CD14-positive monocyte (primary cell): ENCODE measurements around the gene SLC43A3. TPM values are rescaled to one million over a fixed set of nuclear protein-coding genes. Genes with fewer than 3 reads are reported as not detected.

ENCODE experiments used
- DNase-seq, 3 donors: peaks; one replicate each; pipeline ENCODE4 v3.0.0-alpha.2; 2011 to 2022
- H2AFZ ChIP-seq: 2 replicates; pipeline ENCODE4 v1.6.0; 2012; ENCODE audit warnings: mild to moderate bottlenecking, low read depth, low read length, inconsistent platforms; ENCODE audit not compliant: insufficient read depth, poor library complexity, severe bottlenecking
- H3K27ac ChIP-seq, 2 donors: 1 replicate in 1 of 2; 2 replicates in 1 of 2; pipeline ENCODE4 v1.5.1; 2012 to 2013; ENCODE audit warnings: low read length in 2 of 2, control low read depth in 1 of 2, inconsistent platforms in 1 of 2, low read depth in 1 of 2, mild to moderate bottlenecking in 1 of 2
- H3K27me3 ChIP-seq, 2 donors: one replicate each; pipeline versions ENCODE4 v1.6.0 to v1.6.1; 2011 to 2013; ENCODE audit warnings: low read length in 2 of 2; ENCODE audit not compliant: control insufficient read depth in 2 of 2, insufficient read depth in 2 of 2
- H3K36me3 ChIP-seq, 2 donors: replicated peaks in 1 of 2; 1 replicate in 1 of 2; 2 replicates in 1 of 2; pipeline versions ENCODE4 v1.5.1 to v1.6.1; 2012 to 2013; ENCODE audit warnings: low read length in 2 of 2, control low read depth in 1 of 2, inconsistent platforms in 1 of 2, mild to moderate bottlenecking in 1 of 2; ENCODE audit not compliant: insufficient read depth in 2 of 2, control insufficient read depth in 1 of 2
- H3K4me1 ChIP-seq, 2 donors: 1 replicate in 1 of 2; 2 replicates in 1 of 2; pipeline versions ENCODE4 v1.5.1 to v1.6.1; 2012 to 2013; ENCODE audit warnings: low read length in 2 of 2, control low read depth in 1 of 2, inconsistent platforms in 1 of 2, mild to moderate bottlenecking in 1 of 2, moderate library complexity in 1 of 2; ENCODE audit not compliant: insufficient read depth in 2 of 2, control insufficient read depth in 1 of 2
- H3K4me2 ChIP-seq: replicated peaks from 2 replicates; pipeline ENCODE3; 2012; ENCODE audit warnings: low read length, moderate library complexity, mild to moderate bottlenecking; ENCODE audit not compliant: poor library complexity, severe bottlenecking; ENCODE audit errors: extremely low read depth
- H3K4me3 ChIP-seq, 3 experiments: fragments of 200-600 bp in 1 of 3; sonication (generic) in 1 of 3; replicated peaks in 1 of 3; 1 replicate in 2 of 3; 2 replicates in 1 of 3; pipeline ENCODE4 v1.5.1; 2011 to 2013; ENCODE audit warnings: low read length in 3 of 3, mild to moderate bottlenecking in 3 of 3, control low read depth in 2 of 3, low read depth in 2 of 3, inconsistent platforms in 1 of 3, moderate library complexity in 1 of 3
- H3K79me2 ChIP-seq: 2 replicates; pipeline ENCODE4 v1.6.0; 2012; ENCODE audit warnings: mild to moderate bottlenecking, control low read depth, inconsistent platforms, low read length, moderate library complexity; ENCODE audit not compliant: insufficient read depth
- H3K9ac ChIP-seq: 2 replicates; pipeline ENCODE4 v1.6.0; 2017; ENCODE audit warnings: low read length, mild to moderate bottlenecking; ENCODE audit not compliant: insufficient read depth, poor library complexity, severe bottlenecking
- H3K9me3 ChIP-seq, 2 donors: replicated peaks in 1 of 2; 1 replicate in 1 of 2; 2 replicates in 1 of 2; pipeline versions ENCODE4 v1.5.1 to v1.6.1; 2012 to 2013; ENCODE audit warnings: low read length in 2 of 2, control low read depth in 1 of 2; ENCODE audit not compliant: control insufficient read depth in 1 of 2, insufficient read depth in 1 of 2
- H4K20me1 ChIP-seq: 2 replicates; pipeline ENCODE4 v1.6.0; 2012; ENCODE audit warnings: mild to moderate bottlenecking, low read length, control low read depth, moderate library complexity; ENCODE audit not compliant: insufficient read depth
- H3K27ac Mint-ChIP-seq, 7 donors: one replicate each; pipeline ENCODE4 v1.8.0; 2020; ENCODE audit warnings: mild to moderate bottlenecking in 7 of 7, mixed read lengths in 7 of 7, moderate library complexity in 6 of 7, inconsistent platforms in 2 of 7
- H3K27me3 Mint-ChIP-seq, 3 donors: one replicate each; pipeline ENCODE4 v1.8.0; 2021 to 2022; ENCODE audit warnings: low read depth in 3 of 3, mild to moderate bottlenecking in 3 of 3, mixed read lengths in 3 of 3, moderate library complexity in 3 of 3, inconsistent platforms in 1 of 3
- H3K36me3 Mint-ChIP-seq, 2 donors: one replicate each; pipeline ENCODE4 v1.8.0; 2020; ENCODE audit warnings: mixed read lengths in 2 of 2, inconsistent platforms in 1 of 2, mild to moderate bottlenecking in 1 of 2
- H3K4me1 Mint-ChIP-seq: one replicate; pipeline ENCODE4 v1.8.0; 2020; ENCODE audit warnings: mild to moderate bottlenecking, mixed read lengths
- H3K4me3 Mint-ChIP-seq, 2 donors: one replicate each; pipeline ENCODE4 v1.8.0; 2020; ENCODE audit warnings: mild to moderate bottlenecking in 2 of 2, mixed read lengths in 2 of 2, moderate library complexity in 1 of 2
- H3K9me3 Mint-ChIP-seq, 7 donors: one replicate each; pipeline ENCODE4 v1.8.0; 2020 to 2022; ENCODE audit warnings: mixed read lengths in 7 of 7, mild to moderate bottlenecking in 6 of 7, moderate library complexity in 6 of 7, inconsistent platforms in 2 of 7
- WGBS: methylation state at CpG from one replicate; pipeline ENCODE4 v1.1.5; 2013; ENCODE audit warnings: missing lambda C conversion rate; ENCODE audit not compliant: insufficient coverage; 5-methylcytosine and 5-hydroxymethylcytosine counted together
- intact Hi-C, 2 donors: fragments of 100-400 bp; cut with micrococcal nuclease; formaldehyde crosslinking; loops; one replicate each; pipeline versions ENCODE4 v1.15.0 to v1.15.1; 2023
- polyA plus RNA-seq, 3 donors: library from polyadenylated mRNA; depleted of rRNA in 1 of 3; unstranded in 2 of 3; stranded (reverse) in 1 of 3; fragments of 300-500 nt in 2 of 3; fragments of >200 nt in 1 of 3; fragmentation: Illumina TruSeq in 2 of 3; gene quantifications; 1 replicate in 2 of 3; 2 replicates in 1 of 3; pipeline ENCODE4 v1.2.3, GENCODE V29; 2012 to 2021
- TF ChIP-seq, protein P1 (sequence below): fragments of 200-600 bp; IDR thresholded peaks from one replicate; pipeline ENCODE4 v1.8.0; 2022; ENCODE audit warnings: antibody characterized with exemption, mild to moderate bottlenecking

The SLC43A3 gene
- polyA plus RNA-seq, 3 donors = 82.4 to 116 (median 109) TPM

DNA sequence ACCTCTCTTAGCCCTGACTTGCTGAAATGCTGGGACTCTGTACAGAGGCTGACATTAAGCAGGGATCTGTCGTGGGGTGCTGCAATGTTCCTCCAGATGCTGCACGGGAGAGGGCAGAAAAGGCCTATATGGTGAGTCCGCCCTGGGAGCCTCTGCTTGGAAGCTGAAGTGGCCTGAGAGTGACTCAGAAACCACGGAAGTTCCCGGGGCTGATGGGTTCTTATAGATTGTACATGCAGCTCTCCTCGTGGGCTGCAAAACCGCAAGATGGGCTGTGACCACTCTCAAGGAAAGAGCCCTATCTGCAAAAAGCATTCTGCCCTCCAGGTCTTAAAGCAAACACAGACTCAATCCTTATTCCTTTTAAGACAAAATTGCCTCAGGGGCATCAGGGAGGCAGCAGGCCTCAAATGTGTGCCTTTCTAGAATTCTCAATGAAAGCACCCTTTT is 5.8 kb upstream of the SLC43A3 start:
- 0% methylated on average over 7 of the region's 7 CpGs for WGBS
- no peaks in the 10 kb centered on the region for H3K9me3 Mint-ChIP-seq
- intact Hi-C loops = no loop called here
- peak overlapping the region; percentile 68 to 71 for H3K4me3 Mint-ChIP-seq
- Histone ChIP-seq H3K79me2 (no peaks in the 10 kb centered on the region), H4K20me1 (no peaks in the 10 kb centered on the region), H3K4me2 (peak overlapping the region; percentile 22), H3K27ac (peak overlapping the region; percentile 74 to 89), H3K36me3 (no peaks in the 10 kb centered on the region), H3K27me3 (no peaks in the 10 kb centered on the region), H2AFZ (no peak overlapping the region), H3K9me3 (no peaks in the 10 kb centered on the region), H3K4me1 (peaks cover 48 to 53% of the 10 kb centered on the region in 2 donors), H3K4me3 (peak overlapping the region in 1 of 3 experiments; percentile 27), H3K9ac (peak overlapping the region; percentile 54)
- H3K27me3 Mint-ChIP-seq = peaks cover 2% of the 10 kb centered on the region in 3 donors
- H3K36me3 Mint-ChIP-seq = no peaks in the 10 kb centered on the region
- peaks cover 48% of the 10 kb centered on the region for H3K4me1 Mint-ChIP-seq
- DNase-seq = peak; percentile 79 to 96 (median 83)
- TF ChIP-seq, protein P1, sequence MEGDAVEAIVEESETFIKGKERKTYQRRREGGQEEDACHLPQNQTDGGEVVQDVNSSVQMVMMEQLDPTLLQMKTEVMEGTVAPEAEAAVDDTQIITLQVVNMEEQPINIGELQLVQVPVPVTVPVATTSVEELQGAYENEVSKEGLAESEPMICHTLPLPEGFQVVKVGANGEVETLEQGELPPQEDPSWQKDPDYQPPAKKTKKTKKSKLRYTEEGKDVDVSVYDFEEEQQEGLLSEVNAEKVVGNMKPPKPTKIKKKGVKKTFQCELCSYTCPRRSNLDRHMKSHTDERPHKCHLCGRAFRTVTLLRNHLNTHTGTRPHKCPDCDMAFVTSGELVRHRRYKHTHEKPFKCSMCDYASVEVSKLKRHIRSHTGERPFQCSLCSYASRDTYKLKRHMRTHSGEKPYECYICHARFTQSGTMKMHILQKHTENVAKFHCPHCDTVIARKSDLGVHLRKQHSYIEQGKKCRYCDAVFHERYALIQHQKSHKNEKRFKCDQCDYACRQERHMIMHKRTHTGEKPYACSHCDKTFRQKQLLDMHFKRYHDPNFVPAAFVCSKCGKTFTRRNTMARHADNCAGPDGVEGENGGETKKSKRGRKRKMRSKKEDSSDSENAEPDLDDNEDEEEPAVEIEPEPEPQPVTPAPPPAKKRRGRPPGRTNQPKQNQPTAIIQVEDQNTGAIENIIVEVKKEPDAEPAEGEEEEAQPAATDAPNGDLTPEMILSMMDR = no peak
- peak overlapping the region; percentile 90 to 98 (median 94) for H3K27ac Mint-ChIP-seq

DNA sequence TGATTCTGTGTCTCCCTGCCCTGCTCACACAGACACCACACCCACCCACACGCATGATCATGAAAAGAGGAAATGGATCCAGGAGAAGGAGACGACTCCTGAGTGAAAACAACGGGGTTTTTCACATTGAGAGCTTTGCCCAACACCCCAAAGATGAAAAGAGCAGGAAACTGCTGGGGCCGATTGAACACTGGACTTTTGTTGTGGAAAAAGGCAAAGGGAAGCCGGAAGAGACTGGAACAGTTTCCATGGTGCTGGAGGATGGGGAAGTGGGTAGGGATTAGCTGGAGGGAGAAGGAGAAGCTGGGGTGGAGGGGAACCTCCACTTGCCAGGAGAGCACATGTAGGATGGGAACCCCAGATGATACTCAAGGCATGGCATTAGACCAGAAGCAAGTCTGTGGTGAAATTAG is 5.2 kb upstream of the SLC43A3 start:
- peak overlapping the region; percentile 74 to 89 for H3K27ac ChIP-seq
- Mint-ChIP-seq H3K27ac (peak overlapping the region; percentile 90 to 98 (median 94)), H3K4me1 (peaks cover 54% of the 10 kb centered on the region), H3K4me3 (peak overlapping the region; percentile 68 to 71), H3K9me3 (no peaks in the 10 kb centered on the region), H3K36me3 (no peaks in the 10 kb centered on the region), H3K27me3 (peaks cover 0 to 2% (median 2%) of the 10 kb centered on the region in 3 donors)
- no peaks in the 10 kb centered on the region for H3K79me2 ChIP-seq
- no peaks in the 10 kb centered on the region for H3K36me3 ChIP-seq
- peak overlapping the region; percentile 0 for H2AFZ ChIP-seq
- peak overlapping the region; percentile 22 for H3K4me2 ChIP-seq
- DNase-seq = peak; percentile 74 to 83 (median 75)
- 7% methylated on average over 3 of the region's 5 CpGs for WGBS
- H3K4me1 ChIP-seq = peaks cover 54 to 58% of the 10 kb centered on the region in 2 donors
- no peaks in the 10 kb centered on the region for H3K9me3 ChIP-seq
- intact Hi-C loops = no loop called here
- H3K9ac ChIP-seq = peak overlapping the region; percentile 54
- H4K20me1 ChIP-seq = no peaks in the 10 kb centered on the region
- TF ChIP-seq, protein P1 = no peak
- peak overlapping the region in 1 of 3 experiments; percentile 27 for H3K4me3 ChIP-seq
- no peaks in the 10 kb centered on the region for H3K27me3 ChIP-seq
